ENCODE measurements around the gene TMEM108. TPM values are rescaled to one million over a fixed set of nuclear protein-coding genes. Genes with fewer than 3 reads are reported as not detected.

The TMEM108 gene
- total RNA-seq, 2 donors from 2014 or later, result 1.6 TPM; not detected in 1

- WGBS, 2 donors, result 38 to 43% methylated on average over 2 of the region's 2 CpGs
- Histone ChIP-seq H3K4me3 (no peak overlapping the region), H3K27ac (no peak overlapping the region), H3K36me3 (replicated peaks in 1 of 2; ENCODE audit: insufficient read depth in 1 of 2, low read depth in 2 of 2) (no peaks in the 10 kb centered on the region), H3K9me3 (no peaks in the 10 kb centered on the region), H3K4me1 (no peaks in the 10 kb centered on the region), H3K27me3 (no peaks in the 10 kb centered on the region)
- TF ChIP-seq CTCF (IDR thresholded peaks at IDR 0.05), result no peak
- no peak for TF ChIP-seq POLR2A (IDR thresholded peaks at IDR 0.05)
- intact Hi-C loops (cut with DNase I), result no loop called here
- ATAC-seq (no peak), DNase-seq (no peak)
Observed at GRCh38 chr3:133277813-133278212, 239.6 kb downstream of the TMEM108 start.

GRCh38 chr3:133278260-133279043 is 240.3 kb downstream of the TMEM108 start:
- Histone ChIP-seq H3K36me3 (replicated peaks in 1 of 2; ENCODE audit: insufficient read depth in 1 of 2, low read depth in 2 of 2) (no peaks in the 10 kb centered on the region), H3K9me3 (no peaks in the 10 kb centered on the region), H3K4me1 (no peaks in the 10 kb centered on the region), H3K27me3 (no peaks in the 10 kb centered on the region), H3K27ac (no peak overlapping the region), H3K4me3 (no peak overlapping the region)
- TF ChIP-seq POLR2A (IDR thresholded peaks at IDR 0.05), result no peak
- no peak for TF ChIP-seq CTCF (IDR thresholded peaks at IDR 0.05)
- intact Hi-C loops (cut with DNase I), result no loop called here
- DNase-seq (no peak), ATAC-seq (no peak)
- 77 to 78% methylated on average over 7 of the region's 7 CpGs for WGBS, 2 donors

GRCh38 chr3:133280586-133280985 is 242.4 kb downstream of the TMEM108 start:
- Histone ChIP-seq H3K36me3 (replicated peaks in 1 of 2; ENCODE audit: insufficient read depth in 1 of 2, low read depth in 2 of 2) (no peaks in the 10 kb centered on the region), H3K4me1 (no peaks in the 10 kb centered on the region), H3K27me3 (no peaks in the 10 kb centered on the region), H3K27ac (no peak overlapping the region), H3K4me3 (no peak overlapping the region), H3K9me3 (no peaks in the 10 kb centered on the region)
- TF ChIP-seq CTCF (IDR thresholded peaks at IDR 0.05) (no peak), POLR2A (IDR thresholded peaks at IDR 0.05) (no peak)
- 42 to 56% methylated on average over 1 of the region's 1 CpG for WGBS, 2 donors
- ATAC-seq (no peak), DNase-seq (no peak)
- intact Hi-C loops (cut with DNase I), result no loop called here

GRCh38 chr3:133282236-133282635 is 244.0 kb downstream of the TMEM108 start:
- 62 to 67% methylated on average over 4 of the region's 4 CpGs for WGBS, 2 donors
- intact Hi-C loops (cut with DNase I), result no loop called here
- Histone ChIP-seq H3K36me3 (replicated peaks in 1 of 2; ENCODE audit: insufficient read depth in 1 of 2, low read depth in 2 of 2) (no peaks in the 10 kb centered on the region), H3K9me3 (no peaks in the 10 kb centered on the region), H3K4me1 (no peaks in the 10 kb centered on the region), H3K4me3 (no peak overlapping the region), H3K27me3 (no peaks in the 10 kb centered on the region), H3K27ac (no peak overlapping the region)
- DNase-seq, result no peak
- TF ChIP-seq CTCF (IDR thresholded peaks at IDR 0.05) (no peak), POLR2A (IDR thresholded peaks at IDR 0.05) (no peak)
- ATAC-seq, result no peak

All from body of pancreas (tissue), 4 donors.